C4-2B (cell line): ENCODE results near the gene CDK13.

Experiments
- H3K27ac ChIP-seq: fragments of 450-650 bp; 2 replicates; pipeline ENCODE4 v1.5.1; 2017
- CTCF ChIP-seq: fragments of 450-650 bp; conservative IDR thresholded peaks from 2 replicates; pipeline ENCODE4 v1.5.1; 2017; ENCODE audit warnings: mild to moderate bottlenecking
- ZFX ChIP-seq: fragments of 450-650 bp; IDR thresholded peaks from 2 replicates; pipeline ENCODE4 v1.6.1; 2017

CDK13 gene

GRCh38 chr7:39985398-39985918 is 35.4 kb downstream of the CDK13 start:
- no peak for TF ChIP-seq ZFX
- no peak for TF ChIP-seq CTCF
- H3K27ac ChIP-seq, result no peak overlapping the region

GRCh38 chr7:39987641-39988347 is 37.7 kb downstream of the CDK13 start:
- TF ChIP-seq CTCF (no peak), ZFX (no peak)
- no peak overlapping the region for H3K27ac ChIP-seq

GRCh38 chr7:40000734-40001315 is 50.8 kb downstream of the CDK13 start:
- no peak overlapping the region for H3K27ac ChIP-seq
- TF ChIP-seq CTCF (no peak), ZFX (no peak)

- TF ChIP-seq ZFX (no peak), CTCF (no peak)
- no peak overlapping the region for H3K27ac ChIP-seq
Measured at GRCh38 chr7:40001649-40002048, 51.6 kb downstream of the CDK13 start.

GRCh38 chr7:40003597-40003996 is 53.5 kb downstream of the CDK13 start:
- no peak overlapping the region for H3K27ac ChIP-seq
- TF ChIP-seq ZFX (no peak), CTCF (no peak)

GRCh38 chr7:40008223-40008815 is 58.3 kb downstream of the CDK13 start:
- H3K27ac ChIP-seq, result no peak overlapping the region

More at GRCh38 chr7:40008223-40008815, 58.3 kb downstream of the CDK13 start:
- no peak for TF ChIP-seq CTCF
- TF ChIP-seq ZFX, result no peak
